GM06990 (cell line): Measurements from ENCODE around the gene CCDC32.

Experiments
- DNase-seq: peaks from one replicate; pipeline ENCODE4 v3.0.0-alpha.2; 2011; ENCODE audit not compliant: insufficient read length; ENCODE audit errors: extremely low read depth
- H3K27me3 ChIP-seq: replicated peaks from 2 replicates; pipeline ENCODE4 v1.6.0; 2011; ENCODE audit warnings: low read length; ENCODE audit not compliant: control insufficient read depth, insufficient read depth
- H3K36me3 ChIP-seq: 2 replicates; pipeline ENCODE4 v1.5.1; 2011; ENCODE audit warnings: low read length; ENCODE audit not compliant: control insufficient read depth, insufficient read depth
- H3K4me3 ChIP-seq: replicated peaks from 2 replicates; pipeline ENCODE4 v1.5.1; 2011; ENCODE audit warnings: low read depth, mild to moderate bottlenecking, control low read depth, low read length
- CTCF ChIP-seq: IDR thresholded peaks from 2 replicates; pipeline ENCODE4 v1.5.1; 2011; ENCODE audit warnings: low read length, control low read depth, mild to moderate bottlenecking, inconsistent platforms; ENCODE audit not compliant: insufficient read depth, poor library complexity, severe bottlenecking

The CCDC32 gene

GRCh38 chr15:40563426-40563825 is 1.4 kb downstream of the CCDC32 start:
- no peaks in the 10 kb centered on the region for H3K27me3 ChIP-seq
- no peak for TF ChIP-seq CTCF
- peaks cover 2% of the 10 kb centered on the region; the same call in 1 of the 2 replicates for H3K36me3 ChIP-seq
- H3K4me3 ChIP-seq, result peak overlapping the region; percentile 97
- DNase-seq, result no peak

GRCh38 chr15:40562691-40563090 is 2.2 kb downstream of the CCDC32 start:
- no peak for TF ChIP-seq CTCF
- no peak for DNase-seq
- Histone ChIP-seq H3K4me3 (no peak overlapping the region), H3K36me3 (peaks cover 2% of the 10 kb centered on the region; the same call in 1 of the 2 replicates), H3K27me3 (no peaks in the 10 kb centered on the region)

- TF ChIP-seq CTCF, result no peak
- Histone ChIP-seq H3K27me3 (no peaks in the 10 kb centered on the region), H3K4me3 (peak overlapping the region; percentile 26), H3K36me3 (peaks cover 6% of the 10 kb centered on the region)
- DNase-seq, result no peak
These were observed 5.7 kb downstream of the CCDC32 start for GRCh38 chr15:40558952-40559742.

- DNase-seq, result no peak
- no peak overlapping the region for H3K4me3 ChIP-seq
- no peaks in the 10 kb centered on the region for H3K27me3 ChIP-seq
- H3K36me3 ChIP-seq, result peaks cover 10% of the 10 kb centered on the region
- no peak for TF ChIP-seq CTCF
These were observed 9.0 kb downstream of the CCDC32 start for GRCh38 chr15:40555876-40556275.

GRCh38 chr15:40554161-40554525 is 10.7 kb downstream of the CCDC32 start:
- no peak for DNase-seq
- Histone ChIP-seq H3K27me3 (no peaks in the 10 kb centered on the region), H3K4me3 (peak overlapping the region; percentile 55), H3K36me3 (peaks cover 10% of the 10 kb centered on the region)
- TF ChIP-seq CTCF, result no peak
